HCT116 (cell line): ENCODE measurements around the gene SORCS2. TPM values are rescaled to one million over a fixed set of nuclear protein-coding genes. Genes with fewer than 3 reads are reported as not detected.

Experiments used
- ATAC-seq: fragments of 200-7000 bp; cut with Tn5 transposase; 2 replicates; pipeline ENCODE4 v1.9.1; 2020; ENCODE audit warnings: mild to moderate bottlenecking, moderate library complexity
- Bru-seq: library from RNA; stranded (reverse); fragments of 400-500 nt; gene quantifications from one replicate; lab custom pipeline; 2021; lab: Mats Ljungman, UMichigan
- BruChase-seq, 2 experiments: library from RNA; stranded (reverse); fragments of 400-500 nt; gene quantifications; one replicate each; lab custom pipeline; 2021; lab: Mats Ljungman, UMichigan
- BruUV-seq: library from RNA; stranded (reverse); fragments of 400-500 nt; replicated peaks from 2 replicates; lab custom pipeline; 2021; lab: Mats Ljungman, UMichigan
- CTCF ChIA-PET: fragments of 300-600 bp; sonication (Branson Sonifier 250); formaldehyde crosslinking; loops from one replicate; lab custom pipeline; 2021; ENCODE audit warnings: antibody characterized with exemption; lab: Charles Lee
- POLR2A ChIA-PET: fragments of 300-600, 350-600 bp; sonication (Branson Sonifier 250); formaldehyde crosslinking; loops from one replicate; lab custom pipeline; 2021; ENCODE audit warnings: antibody characterized with exemption; lab: Charles Lee
- RAD21 ChIA-PET, 2 experiments: fragments of 300-600 bp; sonication (Branson Sonifier 250); formaldehyde crosslinking; loops; one replicate each; lab custom pipeline; 2023; ENCODE audit warnings: low total read pairs in 2 of 2; ENCODE audit not compliant: uncharacterized antibody in 2 of 2, unreplicated experiment in 2 of 2, low non-redundant PET in 1 of 2; lab: Charles Lee
- DNase-seq: peaks from one replicate; pipeline ENCODE4 v3.0.0-alpha.2; 2010; ENCODE audit warnings: low read depth, low spot score
- H2AFZ ChIP-seq: fragments of 200-600 bp; shearing (Covaris generic), sonication (generic); 2 replicates; pipeline ENCODE4 v1.6.1; 2017; ENCODE audit warnings: low read depth, mixed run types, mixed read lengths, antibody characterized with exemption, low read length; ENCODE audit not compliant: poor library complexity, severe bottlenecking
- H3K27ac ChIP-seq: 2 replicates; pipeline ENCODE4 v1.5.1; 2012; ENCODE audit warnings: low read depth, low read length
- H3K27me3 ChIP-seq: fragments of 200-600 bp; sonication (generic); 2 replicates; pipeline ENCODE4 v1.6.1; 2016; ENCODE audit warnings: mixed run types, low read length, mixed read lengths; ENCODE audit not compliant: insufficient read depth
- H3K36me3 ChIP-seq, 2 experiments: fragments of 200-500 bp in 1 of 2; fragments of 200-600 bp in 1 of 2; sonication (Bioruptor generic) in 1 of 2; sonication (generic) in 1 of 2; 2 replicates each; pipeline versions ENCODE4 v1.5.1 to v1.6.1; 2014 to 2016; ENCODE audit warnings: low read length in 2 of 2, inconsistent platforms in 1 of 2, mixed read lengths in 1 of 2, mixed run types in 1 of 2; ENCODE audit not compliant: insufficient read depth in 2 of 2, control insufficient read depth in 1 of 2
- H3K4me1 ChIP-seq, 2 experiments: fragments of 200-600 bp in 1 of 2; sonication (generic) in 1 of 2; 2 replicates each; pipeline versions ENCODE4 v1.5.1 to v1.6.1; 2012 to 2017; ENCODE audit warnings: low read length in 2 of 2, inconsistent platforms in 1 of 2, mild to moderate bottlenecking in 1 of 2, mixed read lengths in 1 of 2, mixed run types in 1 of 2, moderate library complexity in 1 of 2; ENCODE audit not compliant: insufficient read depth in 2 of 2, control insufficient read depth in 1 of 2
- H3K4me2 ChIP-seq: fragments of 200-600 bp; sonication (generic); 2 replicates; pipeline ENCODE4 v1.6.1; 2017; ENCODE audit warnings: mixed run types, low read length, mixed read lengths
- H3K4me3 ChIP-seq, 2 experiments: fragments of 200-600 bp in 1 of 2; sonication (generic) in 1 of 2; replicated peaks in 1 of 2; 2 replicates each; pipeline ENCODE4 v1.5.1; 2011 to 2016; ENCODE audit warnings: low read length in 2 of 2, control low read depth in 1 of 2, low read depth in 1 of 2, mild to moderate bottlenecking in 1 of 2, mixed read lengths in 1 of 2, mixed run types in 1 of 2
- H3K79me2 ChIP-seq: fragments of 200-600 bp; sonication (generic); 2 replicates; pipeline ENCODE4 v1.6.1; 2017; ENCODE audit warnings: mild to moderate bottlenecking, mixed run types, low read length, moderate library complexity, mixed read lengths; ENCODE audit not compliant: insufficient read depth
- H3K9ac ChIP-seq: fragments of 200-600 bp; sonication (generic); 2 replicates; pipeline ENCODE4 v1.6.1; 2016; ENCODE audit warnings: low read length, mixed read lengths
- H3K9me2 ChIP-seq: fragments of 200-600 bp; sonication (generic), shearing (Covaris generic); 2 replicates; pipeline ENCODE4 v1.6.1; 2017; ENCODE audit warnings: mixed run types, mild to moderate bottlenecking, moderate library complexity; ENCODE audit not compliant: insufficient read depth
- H3K9me3 ChIP-seq, 2 experiments: fragments of 200-500 bp in 1 of 2; fragments of 200-600 bp in 1 of 2; sonication (Bioruptor generic) in 1 of 2; sonication (generic) in 1 of 2; 2 replicates each; pipeline ENCODE4 v1.6.1; 2014 to 2017; ENCODE audit warnings: low read length in 2 of 2, mixed read lengths in 2 of 2, inconsistent platforms in 1 of 2, low read depth in 1 of 2, mild to moderate bottlenecking in 1 of 2, mixed run types in 1 of 2, moderate library complexity in 1 of 2; ENCODE audit not compliant: control insufficient read depth in 1 of 2, insufficient read depth in 1 of 2
- H4K20me1 ChIP-seq: fragments of 200-600 bp; sonication (generic), shearing (Covaris generic); 2 replicates; pipeline ENCODE4 v1.6.1; 2017; ENCODE audit warnings: mixed run types, mild to moderate bottlenecking, moderate library complexity; ENCODE audit not compliant: insufficient read depth
- CBX3 ChIP-seq: IDR thresholded peaks from 2 replicates; pipeline ENCODE4 v1.6.1; 2012; ENCODE audit warnings: low read depth
- CEBPB ChIP-seq: IDR thresholded peaks from 2 replicates; pipeline ENCODE4 v1.6.1; 2012; ENCODE audit warnings: low read depth
- EGR1 ChIP-seq: IDR thresholded peaks from 2 replicates; pipeline ENCODE4 v1.6.1; 2012; ENCODE audit warnings: low read depth
- EZH2phosphoT487 ChIP-seq: fragments of 200-600 bp; IDR thresholded peaks from 2 replicates; pipeline ENCODE4 v1.6.1; 2018; ENCODE audit warnings: antibody characterized with exemption, borderline replicate concordance
- FOSL1 ChIP-seq: IDR thresholded peaks from 2 replicates; pipeline ENCODE4 v1.6.1; 2012; ENCODE audit warnings: low read depth
- JUND ChIP-seq: IDR thresholded peaks from 2 replicates; pipeline ENCODE4 v1.6.1; 2012
- MAX ChIP-seq: IDR thresholded peaks from 2 replicates; pipeline ENCODE4 v1.6.1; 2012
- POLR2A ChIP-seq: IDR thresholded peaks from 2 replicates; pipeline ENCODE4 v1.7.0; 2011; ENCODE audit warnings: borderline replicate concordance; ENCODE audit not compliant: insufficient read depth, insufficient read length; ENCODE audit errors: extremely low read depth
- POLR2AphosphoS5 ChIP-seq: IDR thresholded peaks from 2 replicates; pipeline ENCODE4 v1.6.1; 2011; ENCODE audit warnings: mild to moderate bottlenecking, low read depth, low read length, moderate library complexity
- RAD21 ChIP-seq: IDR thresholded peaks from 2 replicates; pipeline ENCODE4 v1.6.1; 2012; ENCODE audit warnings: low read depth, mild to moderate bottlenecking
- SP1 ChIP-seq: IDR thresholded peaks from 2 replicates; pipeline ENCODE4 v1.6.1; 2012; ENCODE audit warnings: low read depth
- TCF7L2 ChIP-seq: IDR thresholded peaks from 2 replicates; pipeline ENCODE4 v1.7.0; 2011; ENCODE audit warnings: borderline replicate concordance, inconsistent platforms; ENCODE audit not compliant: insufficient read depth, insufficient read length; ENCODE audit errors: extremely low read depth
- ZFX ChIP-seq: fragments of 450-650 bp; IDR thresholded peaks from 2 replicates; pipeline ENCODE4 v1.6.1; 2017
- intact Hi-C: fragments of 100-400 bp; cut with micrococcal nuclease; formaldehyde crosslinking; loops from 2 replicates; pipeline ENCODE4 v1.10.0; 2022
- long read RNA-seq: library from polyadenylated mRNA; unstranded; transcript quantifications from one replicate; pipeline ENCODE4 v2.0.0, GENCODE V29; 2021; ENCODE audit not compliant: unreplicated experiment
- polyA plus RNA-seq: library from polyadenylated mRNA; unstranded; fragments of >200 nt; gene quantifications from 2 replicates; pipeline ENCODE4 v1.2.1, GENCODE V29; 2012; ENCODE audit warnings: missing spikeins
- total RNA-seq: library from RNA; stranded (reverse); gene quantifications from one replicate; pipeline ENCODE4 v1.2.1, GENCODE V29; 2021; ENCODE audit not compliant: unreplicated experiment
- TF ChIP-seq, protein P1 (sequence below), 3 experiments: fragments of 200-600 bp in 1 of 3; sonication (generic) in 1 of 3; IDR thresholded peaks in 2 of 3; conservative IDR thresholded peaks in 1 of 3; 2 replicates each; pipeline ENCODE4 v1.5.1; 2012 to 2017; ENCODE audit warnings: low read depth in 2 of 3, low read length in 2 of 3, antibody characterized with exemption in 1 of 3, borderline replicate concordance in 1 of 3, control low read depth in 1 of 3, mild to moderate bottlenecking in 1 of 3, mixed read lengths in 1 of 3, mixed run types in 1 of 3, moderate library complexity in 1 of 3; ENCODE audit not compliant: insufficient read depth in 1 of 3
- TF ChIP-seq, protein P2 (sequence below): IDR thresholded peaks from 2 replicates; pipeline ENCODE4 v1.6.1; 2012
- TF ChIP-seq, protein P3 (sequence below): IDR thresholded peaks from 2 replicates; pipeline ENCODE4 v1.6.1; 2011; ENCODE audit warnings: mild to moderate bottlenecking, low read length, moderate library complexity; ENCODE audit not compliant: insufficient replicate concordance; ENCODE audit errors: extremely low read depth
- TF ChIP-seq, protein P4 (sequence below): IDR thresholded peaks from 2 replicates; pipeline ENCODE4 v1.6.1; 2012; ENCODE audit warnings: low read depth

Gene SORCS2
- total RNA-seq (0.37 TPM), Bru-seq, nascent RNA (percentile 13 among the genes with signal in this experiment), BruChase-seq, experiment 1, labeled RNA remaining after a 6-hour chase (percentile 9 among the genes with signal in this experiment), BruChase-seq, experiment 2, labeled RNA remaining after a 2-hour chase (percentile 18 among the genes with signal in this experiment)
- polyA plus RNA-seq = 0.10 and 0.14 TPM in 2 replicates
- long read RNA-seq, partial matches to known transcripts = 1 of 2 reads
- long read RNA-seq, other reads (novel, unspliced or antisense) = 1 of 2 reads

DNA sequence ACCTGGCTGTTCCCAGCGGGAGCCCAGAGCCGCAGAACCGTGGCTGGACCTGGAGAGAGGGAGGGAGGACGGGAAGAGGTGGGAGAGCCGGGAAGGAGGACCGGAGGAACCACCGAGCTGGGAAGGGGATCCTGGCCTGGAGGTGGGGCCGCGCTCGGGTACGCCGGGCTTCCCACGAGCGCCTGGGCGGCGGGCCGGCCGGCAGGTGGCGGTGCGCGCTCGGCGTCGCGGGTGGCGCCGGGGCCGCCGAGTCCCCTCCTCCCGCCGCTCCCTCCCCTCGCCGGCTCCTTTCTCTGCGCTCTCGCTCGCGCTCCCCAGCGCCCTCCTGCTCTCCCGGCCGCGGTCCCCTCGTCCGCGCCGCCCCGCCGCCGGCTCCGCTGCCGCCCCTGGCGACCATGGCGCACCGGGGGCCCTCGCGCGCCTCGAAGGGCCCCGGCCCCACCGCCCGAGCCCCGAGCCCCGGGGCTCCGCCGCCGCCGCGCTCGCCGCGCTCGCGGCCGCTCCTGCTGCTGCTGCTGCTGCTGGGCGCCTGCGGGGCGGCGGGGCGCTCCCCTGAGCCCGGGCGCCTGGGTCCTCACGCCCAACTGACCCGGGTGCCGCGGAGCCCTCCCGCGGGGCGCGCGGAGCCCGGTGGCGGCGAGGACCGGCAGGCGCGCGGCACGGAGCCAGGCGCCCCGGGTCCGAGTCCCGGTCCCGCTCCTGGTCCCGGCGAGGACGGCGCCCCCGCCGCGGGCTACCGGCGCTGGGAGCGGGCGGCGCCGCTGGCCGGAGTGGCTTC, at the start of gene SORCS2:
TSS of gene SORCS2 (plus strand) at position 287 of the 778 bp plus-strand sequence.
- POLR2A ChIA-PET = no interaction called here
- H3K4me2 ChIP-seq = peak within 1 kb of the TSS; percentile 50
- CTCF ChIA-PET = interaction anchor here (0.7 to 4.0 kb wide), 8 partner anchors 14 to 512 kb away, joined by 3 to 28 read pairs (median 8); no protein-coding TSS in a partner anchor
- no peaks in the 10 kb centered on the region; a peak in 1 of 4 replicates for H3K4me1 ChIP-seq
- no peaks in the 10 kb centered on the region for H3K36me3 ChIP-seq
- no TSS peak for BruUV-seq
- no peak within 1 kb of the TSS for H3K4me3 ChIP-seq
- H3K9me3 ChIP-seq = no peaks in the 10 kb centered on the region
- no peaks in the 10 kb centered on the region for H4K20me1 ChIP-seq
- H3K79me2 ChIP-seq = no peaks in the 10 kb centered on the region
- no peak for DNase-seq
- TF ChIP-seq, protein P1, sequence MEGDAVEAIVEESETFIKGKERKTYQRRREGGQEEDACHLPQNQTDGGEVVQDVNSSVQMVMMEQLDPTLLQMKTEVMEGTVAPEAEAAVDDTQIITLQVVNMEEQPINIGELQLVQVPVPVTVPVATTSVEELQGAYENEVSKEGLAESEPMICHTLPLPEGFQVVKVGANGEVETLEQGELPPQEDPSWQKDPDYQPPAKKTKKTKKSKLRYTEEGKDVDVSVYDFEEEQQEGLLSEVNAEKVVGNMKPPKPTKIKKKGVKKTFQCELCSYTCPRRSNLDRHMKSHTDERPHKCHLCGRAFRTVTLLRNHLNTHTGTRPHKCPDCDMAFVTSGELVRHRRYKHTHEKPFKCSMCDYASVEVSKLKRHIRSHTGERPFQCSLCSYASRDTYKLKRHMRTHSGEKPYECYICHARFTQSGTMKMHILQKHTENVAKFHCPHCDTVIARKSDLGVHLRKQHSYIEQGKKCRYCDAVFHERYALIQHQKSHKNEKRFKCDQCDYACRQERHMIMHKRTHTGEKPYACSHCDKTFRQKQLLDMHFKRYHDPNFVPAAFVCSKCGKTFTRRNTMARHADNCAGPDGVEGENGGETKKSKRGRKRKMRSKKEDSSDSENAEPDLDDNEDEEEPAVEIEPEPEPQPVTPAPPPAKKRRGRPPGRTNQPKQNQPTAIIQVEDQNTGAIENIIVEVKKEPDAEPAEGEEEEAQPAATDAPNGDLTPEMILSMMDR (IDR thresholded peaks at IDR 0.05 in 2 of 3, conservative IDR thresholded peaks at IDR 0.05 in 1 of 3; ENCODE audit: borderline replicate concordance in 1 of 3, insufficient read depth in 1 of 3, low read depth in 2 of 3, low read length in 2 of 3) = peak; percentile 12 to 44 (median 44); a peak in 3 of 6 replicates
- TF ChIP-seq RAD21 = peak; percentile 50
- no peak for TF ChIP-seq POLR2AphosphoS5
- no peak for TF ChIP-seq ZFX
- TF ChIP-seq POLR2A = no peak
- TF ChIP-seq, protein P2, sequence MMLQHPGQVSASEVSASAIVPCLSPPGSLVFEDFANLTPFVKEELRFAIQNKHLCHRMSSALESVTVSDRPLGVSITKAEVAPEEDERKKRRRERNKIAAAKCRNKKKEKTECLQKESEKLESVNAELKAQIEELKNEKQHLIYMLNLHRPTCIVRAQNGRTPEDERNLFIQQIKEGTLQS = no peak
- TF ChIP-seq FOSL1 = no peak
- no peak for TF ChIP-seq JUND
- TF ChIP-seq EGR1 = no peak
- TF ChIP-seq CEBPB = no peak
- no peak for TF ChIP-seq MAX
- TF ChIP-seq EZH2phosphoT487 = no peak
- TF ChIP-seq SP1 = no peak
- TF ChIP-seq CBX3 = no peak
- no peak for TF ChIP-seq TCF7L2
- TF ChIP-seq, protein P3, sequence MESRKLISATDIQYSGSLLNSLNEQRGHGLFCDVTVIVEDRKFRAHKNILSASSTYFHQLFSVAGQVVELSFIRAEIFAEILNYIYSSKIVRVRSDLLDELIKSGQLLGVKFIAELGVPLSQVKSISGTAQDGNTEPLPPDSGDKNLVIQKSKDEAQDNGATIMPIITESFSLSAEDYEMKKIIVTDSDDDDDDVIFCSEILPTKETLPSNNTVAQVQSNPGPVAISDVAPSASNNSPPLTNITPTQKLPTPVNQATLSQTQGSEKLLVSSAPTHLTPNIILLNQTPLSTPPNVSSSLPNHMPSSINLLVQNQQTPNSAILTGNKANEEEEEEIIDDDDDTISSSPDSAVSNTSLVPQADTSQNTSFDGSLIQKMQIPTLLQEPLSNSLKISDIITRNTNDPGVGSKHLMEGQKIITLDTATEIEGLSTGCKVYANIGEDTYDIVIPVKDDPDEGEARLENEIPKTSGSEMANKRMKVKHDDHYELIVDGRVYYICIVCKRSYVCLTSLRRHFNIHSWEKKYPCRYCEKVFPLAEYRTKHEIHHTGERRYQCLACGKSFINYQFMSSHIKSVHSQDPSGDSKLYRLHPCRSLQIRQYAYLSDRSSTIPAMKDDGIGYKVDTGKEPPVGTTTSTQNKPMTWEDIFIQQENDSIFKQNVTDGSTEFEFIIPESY = no peak
- TF ChIP-seq, protein P4, sequence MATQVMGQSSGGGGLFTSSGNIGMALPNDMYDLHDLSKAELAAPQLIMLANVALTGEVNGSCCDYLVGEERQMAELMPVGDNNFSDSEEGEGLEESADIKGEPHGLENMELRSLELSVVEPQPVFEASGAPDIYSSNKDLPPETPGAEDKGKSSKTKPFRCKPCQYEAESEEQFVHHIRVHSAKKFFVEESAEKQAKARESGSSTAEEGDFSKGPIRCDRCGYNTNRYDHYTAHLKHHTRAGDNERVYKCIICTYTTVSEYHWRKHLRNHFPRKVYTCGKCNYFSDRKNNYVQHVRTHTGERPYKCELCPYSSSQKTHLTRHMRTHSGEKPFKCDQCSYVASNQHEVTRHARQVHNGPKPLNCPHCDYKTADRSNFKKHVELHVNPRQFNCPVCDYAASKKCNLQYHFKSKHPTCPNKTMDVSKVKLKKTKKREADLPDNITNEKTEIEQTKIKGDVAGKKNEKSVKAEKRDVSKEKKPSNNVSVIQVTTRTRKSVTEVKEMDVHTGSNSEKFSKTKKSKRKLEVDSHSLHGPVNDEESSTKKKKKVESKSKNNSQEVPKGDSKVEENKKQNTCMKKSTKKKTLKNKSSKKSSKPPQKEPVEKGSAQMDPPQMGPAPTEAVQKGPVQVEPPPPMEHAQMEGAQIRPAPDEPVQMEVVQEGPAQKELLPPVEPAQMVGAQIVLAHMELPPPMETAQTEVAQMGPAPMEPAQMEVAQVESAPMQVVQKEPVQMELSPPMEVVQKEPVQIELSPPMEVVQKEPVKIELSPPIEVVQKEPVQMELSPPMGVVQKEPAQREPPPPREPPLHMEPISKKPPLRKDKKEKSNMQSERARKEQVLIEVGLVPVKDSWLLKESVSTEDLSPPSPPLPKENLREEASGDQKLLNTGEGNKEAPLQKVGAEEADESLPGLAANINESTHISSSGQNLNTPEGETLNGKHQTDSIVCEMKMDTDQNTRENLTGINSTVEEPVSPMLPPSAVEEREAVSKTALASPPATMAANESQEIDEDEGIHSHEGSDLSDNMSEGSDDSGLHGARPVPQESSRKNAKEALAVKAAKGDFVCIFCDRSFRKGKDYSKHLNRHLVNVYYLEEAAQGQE = no peak
- H2AFZ ChIP-seq = peak within 1 kb of the TSS; percentile 29
- no peak within 1 kb of the TSS for H3K27ac ChIP-seq
- no peak within 1 kb of the TSS for H3K9ac ChIP-seq
- H3K27me3 ChIP-seq = peaks cover 22% of the 10 kb centered on the region; the same call in 1 of the 2 replicates
- RAD21 ChIA-PET = interaction anchor here in 1 of 2 experiments (0.9 kb wide), 1 partner anchor 610 kb away, joined by 3 read pairs; no protein-coding TSS in a partner anchor
- H3K9me2 ChIP-seq = no peaks in the 10 kb centered on the region
- peak; percentile 90 for ATAC-seq
- intact Hi-C loops = loop anchor here (1.0 to 2.0 kb wide), 2 partner anchors 104 to 270 kb away; no protein-coding TSS in a partner anchor
